Activated gamma-delta T cell (primary cell): Measurements from ENCODE around the gene HLCS.

ENCODE experiments used
- DNase-seq: peaks from one replicate; lab custom pipeline; 2025; lab: John Stamatoyannopoulos, UW

The HLCS gene

GRCh38 chr21:36915014-36915695 is 51.3 kb downstream of the HLCS start:
- DNase-seq = no peak

- DNase-seq = no peak
Observed at GRCh38 chr21:36914244-36915013, 52.0 kb downstream of the HLCS start.

GRCh38 chr21:36913247-36914169 is 53.0 kb downstream of the HLCS start:
- DNase-seq = no peak

- DNase-seq = no peak
Observed at GRCh38 chr21:36910581-36911307, 55.7 kb downstream of the HLCS start.

GRCh38 chr21:36909901-36910561 is 56.4 kb downstream of the HLCS start:
- DNase-seq = no peak

- no peak for DNase-seq
Observed at GRCh38 chr21:36909423-36909822, 57.0 kb downstream of the HLCS start.

- no peak for DNase-seq
Observed at GRCh38 chr21:36908260-36908908, 58.1 kb downstream of the HLCS start.

GRCh38 chr21:36904093-36904666 is 62.3 kb downstream of the HLCS start:
- DNase-seq = no peak

- no peak for DNase-seq
Observed at GRCh38 chr21:36902793-36903192, 63.7 kb downstream of the HLCS start.

GRCh38 chr21:36902331-36902730 is 64.1 kb downstream of the HLCS start:
- no peak for DNase-seq

- no peak for DNase-seq
Observed at GRCh38 chr21:36901575-36901974, 64.9 kb downstream of the HLCS start.

- DNase-seq = no peak
Observed at GRCh38 chr21:36893581-36893980, 72.9 kb downstream of the HLCS start.

- DNase-seq = no peak
Observed at GRCh38 chr21:36892201-36892600, 74.3 kb downstream of the HLCS start.

- DNase-seq = no peak
Observed at GRCh38 chr21:36891692-36892091, 74.8 kb downstream of the HLCS start.

GRCh38 chr21:36891121-36891520 is 75.3 kb downstream of the HLCS start:
- DNase-seq = no peak

GRCh38 chr21:36890086-36890485 is 76.4 kb downstream of the HLCS start:
- DNase-seq = no peak

- no peak for DNase-seq
Observed at GRCh38 chr21:36889401-36889800, 77.1 kb downstream of the HLCS start.

- no peak for DNase-seq
Observed at GRCh38 chr21:36888466-36888865, 78.0 kb downstream of the HLCS start.

- no peak for DNase-seq
Observed at GRCh38 chr21:36887963-36888362, 78.5 kb downstream of the HLCS start.
